HepG2 (cell line): Measurements from ENCODE around the gene SORBS2. TPM values are rescaled to one million over a fixed set of nuclear protein-coding genes. Genes with fewer than 3 reads are reported as not detected.
A peak's percentile ranks its signal among the peaks of the same experiment; 100 is the strongest.

Experiments used
- ATAC-seq: fragments of 200-7000 bp; cut with Tn5 transposase; 3 replicates; pipeline ENCODE4 v1.9.1; 2020; ENCODE audit warnings: mild to moderate bottlenecking, moderate library complexity
- BruUV-seq: library from RNA; stranded (reverse); fragments of 400-500 nt; replicated peaks from 2 replicates; lab custom pipeline; 2021; lab: Mats Ljungman, UMichigan
- CTCF ChIA-PET: fragments of 300-600 bp; formaldehyde crosslinking; extraction: SDS; loops from one replicate; lab custom pipeline; 2021; ENCODE audit warnings: low total read pairs, inconsistent platforms, low intra/inter-chr PET ratio; lab: Yijun Ruan, JAX
- POLR2A ChIA-PET: fragments of 350-600 bp; sonication (Branson Sonifier 250); formaldehyde crosslinking; loops from one replicate; lab custom pipeline; 2020; ENCODE audit warnings: antibody characterized with exemption, inconsistent platforms; lab: Yijun Ruan, JAX
- DNase-seq: peaks from one replicate; pipeline ENCODE4 v3.0.0-alpha.2; 2015; ENCODE audit warnings: low spot score
- FAIRE-seq: peaks from 3 replicates; lab custom pipeline; 2011; peaks lifted over from hg19 to GRCh38; lab: Jason Lieb, UNC
- H2AFZ ChIP-seq: one replicate; pipeline ENCODE4 v1.6.1; 2011; ENCODE audit warnings: low read length, inconsistent platforms
- H3K27ac ChIP-seq: fragments of 300-600 bp; 3 replicates; pipeline ENCODE4 v1.8.0; 2011; ENCODE audit warnings: mixed run types, mild to moderate bottlenecking, mixed read lengths, low read length, inconsistent platforms; ENCODE audit not compliant: insufficient read depth; ENCODE audit errors: extremely low read length
- H3K27me3 ChIP-seq, 2 experiments: fragments of 200-600 bp in 1 of 2; 2 replicates in 1 of 2; 3 replicates in 1 of 2; pipeline versions ENCODE4 v1.6.0 to v1.8.0; 2011; ENCODE audit warnings: low read length in 2 of 2, mild to moderate bottlenecking in 2 of 2, moderate library complexity in 2 of 2, inconsistent platforms in 1 of 2; ENCODE audit not compliant: insufficient read depth in 2 of 2, control insufficient read depth in 1 of 2
- H3K36me3 ChIP-seq, 2 experiments: fragments of 200-600 bp in 1 of 2; replicated peaks in 1 of 2; 2 replicates in 1 of 2; 3 replicates in 1 of 2; pipeline versions ENCODE4 v1.5.1 to v1.8.0; 2011; ENCODE audit warnings: low read length in 2 of 2, inconsistent platforms in 1 of 2; ENCODE audit not compliant: insufficient read depth in 2 of 2, control insufficient read depth in 1 of 2
- H3K4me1 ChIP-seq: 2 replicates; pipeline ENCODE4 v1.5.1; 2012; ENCODE audit warnings: low read length, inconsistent platforms; ENCODE audit not compliant: insufficient read depth
- H3K4me2 ChIP-seq: 2 replicates; pipeline ENCODE4 v1.6.0; 2011; ENCODE audit warnings: low read depth, low read length, inconsistent platforms
- H3K4me3 ChIP-seq, 3 experiments: fragments of 200-600 bp in 1 of 3; sonication (generic), shearing (Covaris generic) in 1 of 3; replicated peaks in 1 of 3; 2 replicates each; pipeline ENCODE4 v1.5.1; 2011 to 2016; ENCODE audit warnings: low read length in 3 of 3, inconsistent platforms in 2 of 3, low read depth in 2 of 3, mild to moderate bottlenecking in 2 of 3, control low read depth in 1 of 3, mixed read lengths in 1 of 3; ENCODE audit not compliant: insufficient read depth in 1 of 3
- H3K79me2 ChIP-seq: one replicate; pipeline ENCODE4 v1.6.1; 2011; ENCODE audit warnings: low read length, inconsistent platforms; ENCODE audit not compliant: insufficient read depth
- H3K9ac ChIP-seq: 2 replicates; pipeline ENCODE4 v1.6.0; 2011; ENCODE audit warnings: mild to moderate bottlenecking, low read depth, low read length, inconsistent platforms; ENCODE audit not compliant: insufficient read depth
- H3K9me3 ChIP-seq: 2 replicates; pipeline ENCODE4 v1.5.1; 2012; ENCODE audit warnings: mild to moderate bottlenecking, low read length
- H4K20me1 ChIP-seq: 2 replicates; pipeline ENCODE4 v1.6.0; 2011; ENCODE audit warnings: inconsistent platforms, mild to moderate bottlenecking, low read length, moderate library complexity; ENCODE audit not compliant: insufficient read depth
- JUND ChIP-seq: sonication (generic); formaldehyde crosslinking; IDR thresholded peaks from 2 replicates; pipeline ENCODE4 v1.8.0; 2022; ENCODE audit warnings: mild to moderate bottlenecking, missing genetic modification reagents
- KDM2A ChIP-seq: sonication (generic); formaldehyde crosslinking; IDR thresholded peaks from 2 replicates; pipeline ENCODE4 v1.4.0; 2020; ENCODE audit warnings: low read depth, missing genetic modification reagents, borderline replicate concordance
- KLF15 ChIP-seq: sonication (generic); formaldehyde crosslinking; IDR thresholded peaks from 2 replicates; pipeline ENCODE4 v1.8.1; 2023; ENCODE audit warnings: borderline replicate concordance, mild to moderate bottlenecking, inconsistent platforms, missing genetic modification reagents, mixed read lengths
- MAFF ChIP-seq: IDR thresholded peaks from 2 replicates; pipeline ENCODE4 v1.6.1; 2011; ENCODE audit warnings: low read depth, low read length, improper control_type of control experiment
- MAFK ChIP-seq, 2 experiments: IDR thresholded peaks in 1 of 2; conservative IDR thresholded peaks in 1 of 2; 2 replicates each; pipeline ENCODE4 v1.6.1; 2011; ENCODE audit warnings: improper control_type of control experiment in 2 of 2, low read length in 2 of 2
- RXRB ChIP-seq: IDR thresholded peaks from 2 replicates; pipeline ENCODE4 v1.6.1; 2016; ENCODE audit warnings: borderline replicate concordance, missing genetic modification reagents, missing compliant biosample characterization
- ZNF230 ChIP-seq: sonication (generic); formaldehyde crosslinking; IDR thresholded peaks from 2 replicates; pipeline ENCODE4 v1.4.0; 2020; ENCODE audit warnings: mild to moderate bottlenecking, missing genetic modification reagents
- WGBS: methylation state at CpG from one replicate; pipeline ENCODE4 v1.1.6; 2017; ENCODE audit warnings: low lambda C conversion rate; 5-methylcytosine and 5-hydroxymethylcytosine counted together
- in situ Hi-C: cut with HindIII; loops from 2 replicates; pipeline ENCODE4 v1.10.0; 2017; ENCODE audit warnings: low pct_unique_long_range_greater_than_20kb; ENCODE audit not compliant: extremely low pct_ligation_motif_present
- intact Hi-C: fragments of 100-400 bp; cut with micrococcal nuclease; formaldehyde crosslinking; loops from one replicate; pipeline ENCODE4 v1.10.0; 2022; ENCODE audit not compliant: unreplicated experiment
- polyA plus RNA-seq, 8 experiments: library from polyadenylated mRNA; depleted of rRNA in 3 of 8; stranded (reverse) in 7 of 8; unstranded in 1 of 8; fragments of >200 nt; fragmentation: Illumina TruSeq in 4 of 8; extraction: Trizol in 4 of 8; gene quantifications; 2 replicates each; pipeline versions ENCODE4 v1.2.1 to v1.2.3, GENCODE V29; 2011 to 2016; ENCODE audit warnings: low read depth in 4 of 8, missing spikeins in 1 of 8, mixed read lengths in 1 of 8; ENCODE audit not compliant: insufficient read depth in 1 of 8
- total RNA-seq, 5 experiments: library from RNA; depleted of rRNA; stranded (reverse); fragments of >200 nt; fragmentation: Illumina TruSeq; extraction: Trizol; gene quantifications; 2 replicates each; pipeline ENCODE4 v1.2.3, GENCODE V29; 2016; ENCODE audit warnings: low read depth in 1 of 5
- TF ChIP-seq, protein P1 (sequence below): sonication (generic); formaldehyde crosslinking; IDR thresholded peaks from 2 replicates; pipeline ENCODE4 v1.5.1; 2020; ENCODE audit warnings: missing genetic modification reagents, mild to moderate bottlenecking, borderline replicate concordance

SORBS2 gene
- total and polyA plus RNA-seq, 2 of the 13 experiments (the other 11 are each of a cell fraction or from before 2014, with no cell fraction given): 25.0 to 80.5 TPM

GRCh38 chr4:185677637-185678314 is 134.2 kb downstream of the SORBS2 start:
- Histone ChIP-seq H3K27ac (no peak overlapping the region), H3K79me2 (no peaks in the 10 kb centered on the region), H3K4me1 (no peaks in the 10 kb centered on the region), H4K20me1 (no peaks in the 10 kb centered on the region), H2AFZ (no peak overlapping the region), H3K36me3 (peaks cover 5 to 26% of the 10 kb centered on the region in 2 experiments; a peak in 3 of 5 replicates), H3K9me3 (no peaks in the 10 kb centered on the region), H3K4me3 (no peak overlapping the region), H3K4me2 (no peak overlapping the region), H3K27me3 (no peaks in the 10 kb centered on the region), H3K9ac (no peak overlapping the region)
- DNase-seq (no peak), FAIRE-seq (no peak), ATAC-seq (no peak)
- intact Hi-C loops: no loop called here
- TF ChIP-seq RXRB (CRISPR knock-in tag): no peak
- no peak for TF ChIP-seq JUND (CRISPR knock-in tag)
- TF ChIP-seq KDM2A (CRISPR knock-in tag): no peak
- TF ChIP-seq, protein P1, sequence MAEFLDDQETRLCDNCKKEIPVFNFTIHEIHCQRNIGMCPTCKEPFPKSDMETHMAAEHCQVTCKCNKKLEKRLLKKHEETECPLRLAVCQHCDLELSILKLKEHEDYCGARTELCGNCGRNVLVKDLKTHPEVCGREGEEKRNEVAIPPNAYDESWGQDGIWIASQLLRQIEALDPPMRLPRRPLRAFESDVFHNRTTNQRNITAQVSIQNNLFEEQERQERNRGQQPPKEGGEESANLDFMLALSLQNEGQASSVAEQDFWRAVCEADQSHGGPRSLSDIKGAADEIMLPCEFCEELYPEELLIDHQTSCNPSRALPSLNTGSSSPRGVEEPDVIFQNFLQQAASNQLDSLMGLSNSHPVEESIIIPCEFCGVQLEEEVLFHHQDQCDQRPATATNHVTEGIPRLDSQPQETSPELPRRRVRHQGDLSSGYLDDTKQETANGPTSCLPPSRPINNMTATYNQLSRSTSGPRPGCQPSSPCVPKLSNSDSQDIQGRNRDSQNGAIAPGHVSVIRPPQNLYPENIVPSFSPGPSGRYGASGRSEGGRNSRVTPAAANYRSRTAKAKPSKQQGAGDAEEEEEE (CRISPR knock-in tag): no peak
- no peak for TF ChIP-seq ZNF230
- TF ChIP-seq MAFK (conservative IDR thresholded peaks at IDR 0.05 in 1 of 2, IDR thresholded peaks at IDR 0.05 in 1 of 2; ENCODE audit: low read length in 2 of 2): peak; percentile 87 to 95
- TF ChIP-seq MAFF: peak; percentile 89
- TF ChIP-seq KLF15 (CRISPR knock-in tag): no peak
- no TSS peak for BruUV-seq
- in situ Hi-C loops: no loop called here
- CTCF ChIA-PET: no interaction called here
- WGBS: 92% methylated on average over 1 of the region's 1 CpG
- POLR2A ChIA-PET: no interaction called here
